Sigmoid colon (tissue), 7 donors: ENCODE results near the gene RFX3. TPM values are rescaled to one million over a fixed set of nuclear protein-coding genes. Genes with fewer than 3 reads are reported as not detected.

Source experiments
- DNase-seq: peaks from one replicate; pipeline ENCODE4 v3.0.0-alpha.2; 2019
- H3K27ac ChIP-seq, 4 donors: fragments of 200-600 bp; sonication (generic); one replicate each; pipeline ENCODE4 v1.5.1; 2016 to 2019; ENCODE audit warnings: mild to moderate bottlenecking in 1 of 4
- H3K27me3 ChIP-seq, 3 donors: fragments of 200-600 bp; sonication (generic); one replicate each; pipeline ENCODE4 v1.5.1; 2019; ENCODE audit warnings: mild to moderate bottlenecking in 1 of 3
- H3K36me3 ChIP-seq, 4 donors: fragments of 200-600 bp; sonication (generic); one replicate each; pipeline ENCODE4 v1.5.1; 2016 to 2019
- H3K4me1 ChIP-seq, 4 donors: fragments of 200-600 bp; sonication (generic); one replicate each; pipeline ENCODE4 v1.5.1; 2017 to 2019
- H3K4me3 ChIP-seq, 4 donors: fragments of 200-600 bp; sonication (generic); one replicate each; pipeline ENCODE4 v1.5.1; 2017 to 2019; ENCODE audit warnings: mild to moderate bottlenecking in 2 of 4, moderate library complexity in 1 of 4
- H3K9me3 ChIP-seq, 4 donors: fragments of 200-600 bp in 3 of 4; sonication (generic) in 3 of 4; one replicate each; pipeline versions ENCODE4 v1.5.1 to v1.6.1; 2013 to 2019
- EP300 ChIP-seq, 4 donors: sonication (generic); formaldehyde crosslinking; IDR thresholded peaks; one replicate each; pipeline ENCODE4 v1.6.1; 2017; ENCODE audit warnings: antibody characterized with exemption in 4 of 4
- POLR2A ChIP-seq, 2 donors: fragments of 450-650 bp; IDR thresholded peaks; one replicate each; pipeline ENCODE4 v1.6.1; 2016; ENCODE audit warnings: antibody characterized with exemption in 2 of 2, mild to moderate bottlenecking in 2 of 2, moderate library complexity in 2 of 2
- POLR2AphosphoS5 ChIP-seq, 4 donors: sonication (generic); formaldehyde crosslinking; IDR thresholded peaks; one replicate each; pipeline ENCODE4 v1.6.1; 2017; ENCODE audit warnings: antibody characterized with exemption in 4 of 4
- WGBS, 2 donors: extraction: QIAGEN DNeasy Blood & Tissue Kit; methylation state at CpG; one replicate each; pipeline ENCODE4 v1.1.7; 2013; 5-methylcytosine and 5-hydroxymethylcytosine counted together
- intact Hi-C: fragments of 100-400 bp; cut with DNase I; formaldehyde crosslinking; loops from one replicate; pipeline ENCODE4 v1.15.1; 2023
- polyA plus RNA-seq, 3 donors: library from polyadenylated mRNA; stranded (reverse); fragments of 200-250 nt; gene quantifications; one replicate each; pipeline ENCODE4 v1.2.3, GENCODE V29; 2013
- total RNA-seq, 4 donors: library from RNA; depleted of rRNA; stranded (reverse); fragments of >200 nt; gene quantifications; one replicate each; pipeline ENCODE4 v1.1.0, GENCODE V29; 2016
- TF ChIP-seq, protein P1 (sequence below), 4 experiments: fragments of 450-650 bp in 3 of 4; fragments of 200-600 bp in 1 of 4; IDR thresholded peaks; one replicate each; pipeline ENCODE4 v1.5.1; 2016 to 2019; ENCODE audit warnings: antibody characterized with exemption in 4 of 4, mild to moderate bottlenecking in 3 of 4, moderate library complexity in 2 of 4
- donor health status: healthy with polysubstance abuse.
- donor health status: Bipolar disorder and iron deficiency.
- donor health status: healthy.

The RFX3 gene
- total and polyA plus RNA-seq, 7 donors: 0.69 to 15.0 (median 6.4) TPM

- WGBS, 2 donors: 84 to 87% methylated on average over 5 of the region's 5 CpGs
- TF ChIP-seq EP300 (IDR thresholded peaks at IDR 0.05): no peak
- no peak for TF ChIP-seq POLR2AphosphoS5 (IDR thresholded peaks at IDR 0.05)
- TF ChIP-seq POLR2A (IDR thresholded peaks at IDR 0.05): no peak
- TF ChIP-seq, protein P1, sequence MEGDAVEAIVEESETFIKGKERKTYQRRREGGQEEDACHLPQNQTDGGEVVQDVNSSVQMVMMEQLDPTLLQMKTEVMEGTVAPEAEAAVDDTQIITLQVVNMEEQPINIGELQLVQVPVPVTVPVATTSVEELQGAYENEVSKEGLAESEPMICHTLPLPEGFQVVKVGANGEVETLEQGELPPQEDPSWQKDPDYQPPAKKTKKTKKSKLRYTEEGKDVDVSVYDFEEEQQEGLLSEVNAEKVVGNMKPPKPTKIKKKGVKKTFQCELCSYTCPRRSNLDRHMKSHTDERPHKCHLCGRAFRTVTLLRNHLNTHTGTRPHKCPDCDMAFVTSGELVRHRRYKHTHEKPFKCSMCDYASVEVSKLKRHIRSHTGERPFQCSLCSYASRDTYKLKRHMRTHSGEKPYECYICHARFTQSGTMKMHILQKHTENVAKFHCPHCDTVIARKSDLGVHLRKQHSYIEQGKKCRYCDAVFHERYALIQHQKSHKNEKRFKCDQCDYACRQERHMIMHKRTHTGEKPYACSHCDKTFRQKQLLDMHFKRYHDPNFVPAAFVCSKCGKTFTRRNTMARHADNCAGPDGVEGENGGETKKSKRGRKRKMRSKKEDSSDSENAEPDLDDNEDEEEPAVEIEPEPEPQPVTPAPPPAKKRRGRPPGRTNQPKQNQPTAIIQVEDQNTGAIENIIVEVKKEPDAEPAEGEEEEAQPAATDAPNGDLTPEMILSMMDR (IDR thresholded peaks at IDR 0.05): no peak
- intact Hi-C loops: no loop called here
These were observed 235.5 kb downstream of the RFX3 start for GRCh38 chr9:3290231-3290840.

GRCh38 chr9:3288686-3289085 lies 237.1 kb downstream of the RFX3 start:
- Histone ChIP-seq H3K4me1 (no peaks in the 10 kb centered on the region), H3K4me3 (no peak overlapping the region), H3K9me3 (no peaks in the 10 kb centered on the region), H3K27me3 (no peaks in the 10 kb centered on the region), H3K27ac (no peak overlapping the region), H3K36me3 (peaks cover 0 to 15% (median 0%) of the 10 kb centered on the region in 4 donors)
- TF ChIP-seq POLR2A (IDR thresholded peaks at IDR 0.05) (no peak), EP300 (IDR thresholded peaks at IDR 0.05) (no peak), POLR2AphosphoS5 (IDR thresholded peaks at IDR 0.05) (no peak)
- TF ChIP-seq, protein P1 (IDR thresholded peaks at IDR 0.05): no peak
- intact Hi-C loops: no loop called here
- no peak for DNase-seq

More at GRCh38 chr9:3290231-3290840, 235.5 kb downstream of the RFX3 start:
- H3K4me3 ChIP-seq: no peak overlapping the region
- H3K9me3 ChIP-seq: no peaks in the 10 kb centered on the region
- peaks cover 0 to 15% (median 0%) of the 10 kb centered on the region in 4 donors for H3K36me3 ChIP-seq
- H3K27ac ChIP-seq: no peak overlapping the region
- no peaks in the 10 kb centered on the region for H3K27me3 ChIP-seq
- H3K4me1 ChIP-seq: no peaks in the 10 kb centered on the region
- no peak for DNase-seq

DNA sequence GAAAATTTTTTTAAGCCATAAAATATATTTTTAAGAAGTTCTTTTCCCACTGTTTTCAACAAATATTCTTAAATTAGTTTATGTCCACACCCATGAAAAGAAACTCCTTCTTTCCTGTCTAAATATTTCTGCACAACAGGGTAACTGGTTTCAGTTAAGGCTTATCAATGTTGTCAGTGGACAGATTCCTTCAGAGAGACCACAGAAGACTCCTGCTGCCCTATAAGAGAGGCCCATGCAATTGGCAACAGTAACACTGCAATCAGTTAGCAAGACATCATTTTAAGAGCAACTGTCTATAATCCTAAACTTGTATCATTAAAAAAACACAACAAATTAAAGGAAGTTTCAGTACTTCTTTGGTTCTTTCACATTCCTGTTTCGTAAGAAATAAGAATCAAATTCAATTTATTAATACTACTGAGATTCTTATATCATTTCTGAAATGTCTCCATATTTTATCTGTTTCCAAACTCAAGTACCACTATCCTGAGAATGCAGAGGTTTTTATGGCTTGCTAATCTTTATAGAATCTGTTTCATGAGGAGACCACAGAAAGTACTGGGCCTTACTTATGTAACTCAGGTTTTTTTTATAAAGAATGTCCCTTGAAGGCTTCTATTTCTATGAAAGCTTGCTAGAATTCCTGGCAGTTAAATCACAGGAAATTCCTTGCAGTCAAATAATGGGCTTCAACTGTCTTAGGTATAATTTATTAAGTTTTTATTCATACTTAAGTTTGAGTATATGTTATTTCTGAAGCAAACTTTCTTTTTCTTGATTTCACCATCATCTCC lies 240.2 kb downstream of the RFX3 start:
- H3K36me3 ChIP-seq: peaks cover 0 to 11% (median 0%) of the 10 kb centered on the region in 4 donors
- no peak overlapping the region for H3K4me3 ChIP-seq
- H3K27ac ChIP-seq: no peak overlapping the region
- TF ChIP-seq EP300 (IDR thresholded peaks at IDR 0.05): no peak
- no peak for TF ChIP-seq POLR2A (IDR thresholded peaks at IDR 0.05)
- TF ChIP-seq POLR2AphosphoS5 (IDR thresholded peaks at IDR 0.05): no peak
- TF ChIP-seq, protein P1 (IDR thresholded peaks at IDR 0.05): no peak
- no peaks in the 10 kb centered on the region for H3K9me3 ChIP-seq
- intact Hi-C loops: no loop called here
- H3K4me1 ChIP-seq: no peaks in the 10 kb centered on the region
- DNase-seq: no peak
- no peaks in the 10 kb centered on the region for H3K27me3 ChIP-seq
- 95 to 96% methylated on average over 1 of the region's 1 CpG for WGBS, 2 donors

DNA sequence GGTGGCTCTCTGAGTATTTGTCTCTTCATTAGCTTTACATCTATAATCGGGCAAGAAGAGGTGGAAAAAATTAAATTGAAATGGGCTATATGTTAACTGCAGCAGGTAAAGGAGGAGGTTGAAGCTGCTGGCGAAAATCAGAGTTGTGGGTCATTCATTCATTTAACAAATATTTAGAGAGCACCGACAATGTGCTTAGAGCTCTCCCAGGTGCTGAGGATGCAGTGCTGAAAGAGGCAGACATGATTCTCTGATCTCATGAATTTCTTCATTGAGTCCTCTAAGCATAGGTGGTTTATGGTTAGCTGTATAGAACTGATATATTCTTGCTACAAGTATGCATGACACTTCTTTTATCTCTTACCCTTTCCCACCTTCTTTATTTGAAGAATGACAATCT lies 243.4 kb downstream of the RFX3 start:
- WGBS, 2 donors: 90 to 91% methylated on average over 3 of the region's 3 CpGs
- H3K27ac ChIP-seq: no peak overlapping the region
- intact Hi-C loops: no loop called here

More for the DNA sequence above, 243.4 kb downstream of the RFX3 start:
- no peaks in the 10 kb centered on the region for H3K9me3 ChIP-seq
- H3K4me1 ChIP-seq: no peaks in the 10 kb centered on the region
- H3K36me3 ChIP-seq: peaks cover 0 to 8% (median 0%) of the 10 kb centered on the region in 4 donors
- TF ChIP-seq POLR2A (IDR thresholded peaks at IDR 0.05): no peak
- no peak for TF ChIP-seq POLR2AphosphoS5 (IDR thresholded peaks at IDR 0.05)
- no peak for TF ChIP-seq EP300 (IDR thresholded peaks at IDR 0.05)
- TF ChIP-seq, protein P1 (IDR thresholded peaks at IDR 0.05): no peak
- no peaks in the 10 kb centered on the region for H3K27me3 ChIP-seq
- no peak overlapping the region for H3K4me3 ChIP-seq
- no peak for DNase-seq
